DMS53 treated with DMSO at 0.1 percent for 48 hours (cell line): ENCODE results near the gene FRMD4A.
"Not testable (repeated sequence)": the region's sequence is repeated elsewhere in the genome, so short reads cannot be mapped to it uniquely, and the experiment has no call there.

ENCODE experiments used
- DNase-seq: peaks from one replicate; lab custom pipeline; 2025; ENCODE audit not compliant: unreplicated experiment; lab: John Stamatoyannopoulos, UW

FRMD4A gene

GRCh38 chr10:13733071-13733470 is 597.7 kb downstream of the FRMD4A start:
- no peak for DNase-seq

GRCh38 chr10:13732465-13732881 is 598.3 kb downstream of the FRMD4A start:
- DNase-seq, result no peak

- no peak for DNase-seq
Observed at GRCh38 chr10:13731799-13732198, 598.9 kb downstream of the FRMD4A start.

- DNase-seq, result no peak
Observed at GRCh38 chr10:13730956-13731355, 599.8 kb downstream of the FRMD4A start.

GRCh38 chr10:13730306-13730652 is 600.4 kb downstream of the FRMD4A start:
- DNase-seq, result no peak

GRCh38 chr10:13729586-13730305 is 601.0 kb downstream of the FRMD4A start:
- DNase-seq, result no peak

GRCh38 chr10:13728898-13729535 is 601.7 kb downstream of the FRMD4A start:
- DNase-seq, result no peak

- DNase-seq, result no peak
Observed at GRCh38 chr10:13725594-13725993, 605.1 kb downstream of the FRMD4A start.

- no peak for DNase-seq
Observed at GRCh38 chr10:13724484-13724883, 606.2 kb downstream of the FRMD4A start.

GRCh38 chr10:13722747-13723653 is 607.7 kb downstream of the FRMD4A start:
- DNase-seq, result no peak

- DNase-seq, result no peak
Observed at GRCh38 chr10:13721486-13721885, 609.2 kb downstream of the FRMD4A start.

- no peak for DNase-seq
Observed at GRCh38 chr10:13720699-13721098, 610.0 kb downstream of the FRMD4A start.

GRCh38 chr10:13719425-13719824 is 611.3 kb downstream of the FRMD4A start:
- DNase-seq, result no peak

GRCh38 chr10:13718820-13719219 is 611.9 kb downstream of the FRMD4A start:
- no peak for DNase-seq

GRCh38 chr10:13717936-13718772 is 612.6 kb downstream of the FRMD4A start:
- peak; percentile 54 for DNase-seq

GRCh38 chr10:13717571-13717935 is 613.2 kb downstream of the FRMD4A start:
- DNase-seq, result peak; percentile 54

- DNase-seq, result no peak
Observed at GRCh38 chr10:13716081-13717071, 614.3 kb downstream of the FRMD4A start.

GRCh38 chr10:13715596-13715995 is 615.1 kb downstream of the FRMD4A start:
- not testable (repeated sequence) for DNase-seq

- no peak for DNase-seq
Observed at GRCh38 chr10:13715100-13715499, 615.6 kb downstream of the FRMD4A start.
